Mesothelial cell of epicardium (in vitro differentiated cells): ENCODE measurements around the gene NPC1. TPM values are rescaled to one million over a fixed set of nuclear protein-coding genes. Genes with fewer than 3 reads are reported as not detected.

Source experiments
- DNase-seq, 2 experiments: peaks; one replicate each; pipeline ENCODE4 v3.0.0; 2021; ENCODE audit warnings: low spot score in 2 of 2; ENCODE audit not compliant: unreplicated experiment in 2 of 2
- H3K27ac Mint-ChIP-seq: 2 replicates; pipeline ENCODE4 v1.8.0; 2021; ENCODE audit warnings: mixed read lengths
- H3K27me3 Mint-ChIP-seq: 2 replicates; pipeline ENCODE4 v1.8.0; 2021; ENCODE audit warnings: low read depth, mixed read lengths
- H3K36me3 Mint-ChIP-seq: 2 replicates; pipeline ENCODE4 v1.8.0; 2021; ENCODE audit warnings: mixed read lengths
- H3K4me1 Mint-ChIP-seq: 2 replicates; pipeline ENCODE4 v1.8.0; 2021; ENCODE audit warnings: mixed read lengths
- H3K4me3 Mint-ChIP-seq: 2 replicates; pipeline ENCODE4 v1.8.0; 2021; ENCODE audit warnings: mild to moderate bottlenecking, moderate library complexity, mixed read lengths
- H3K9me3 Mint-ChIP-seq: 2 replicates; pipeline ENCODE4 v1.8.0; 2021; ENCODE audit warnings: mixed read lengths
- CTCF ChIP-seq: fragments of 200-600 bp; sonication (generic); IDR thresholded peaks from one replicate; pipeline ENCODE4 v1.5.0; 2021; ENCODE audit warnings: antibody characterized with exemption; ENCODE audit not compliant: unreplicated experiment
- total RNA-seq: library from RNA; stranded (reverse); gene quantifications from 3 replicates; pipeline ENCODE4 v1.2.1, GENCODE V29; 2021

NPC1 gene
- total RNA-seq, 1 donor from 2014 or later, result 39.9 TPM

- no peaks in the 10 kb centered on the region for H3K9me3 Mint-ChIP-seq
- peak overlapping the region; percentile 27 for H3K27ac Mint-ChIP-seq
- H3K36me3 Mint-ChIP-seq, result peaks cover 2% of the 10 kb centered on the region
- no peak for TF ChIP-seq CTCF
- no peaks in the 10 kb centered on the region for H3K27me3 Mint-ChIP-seq
- no peak for DNase-seq
- peaks cover 21% of the 10 kb centered on the region for H3K4me1 Mint-ChIP-seq
- peak overlapping the region; percentile 86 for H3K4me3 Mint-ChIP-seq
These were observed 82.4 kb downstream of the NPC1 start for GRCh38 chr18:23503963-23504344.

- Mint-ChIP-seq H3K4me3 (peak within 1 kb of the TSS; percentile 86), H3K4me1 (peaks cover 21% of the 10 kb centered on the region), H3K9me3 (no peaks in the 10 kb centered on the region), H3K27ac (peak within 1 kb of the TSS; percentile 88), H3K36me3 (no peaks in the 10 kb centered on the region), H3K27me3 (no peaks in the 10 kb centered on the region)
- TF ChIP-seq CTCF, result no peak
- DNase-seq, result peak; percentile 96 to 98
These were observed 83.0 kb downstream of the NPC1 start, which contains the start of gene RMC1 for GRCh38 chr18:23503038-23503962. Gene RMC1 (plus strand): TSS chr18:23503511. CDS start chr18:23503619, 108 bp downstream.

- Mint-ChIP-seq H3K9me3 (no peaks in the 10 kb centered on the region), H3K27me3 (no peaks in the 10 kb centered on the region), H3K36me3 (no peaks in the 10 kb centered on the region), H3K27ac (peak overlapping the region; percentile 88), H3K4me1 (peaks cover 21% of the 10 kb centered on the region), H3K4me3 (peak overlapping the region; percentile 86)
- no peak for DNase-seq
- TF ChIP-seq CTCF, result no peak
These were observed 83.7 kb downstream of the NPC1 start for GRCh38 chr18:23502516-23503037.

GRCh38 chr18:23501626-23502025 is 84.7 kb downstream of the NPC1 start:
- TF ChIP-seq CTCF, result no peak
- H3K4me3 Mint-ChIP-seq, result no peak overlapping the region
- H3K4me1 Mint-ChIP-seq, result peaks cover 21% of the 10 kb centered on the region
- H3K9me3 Mint-ChIP-seq, result no peaks in the 10 kb centered on the region
- H3K27ac Mint-ChIP-seq, result no peak overlapping the region
- H3K36me3 Mint-ChIP-seq, result no peaks in the 10 kb centered on the region
- no peak for DNase-seq
- no peaks in the 10 kb centered on the region for H3K27me3 Mint-ChIP-seq

- Mint-ChIP-seq H3K27ac (no peak overlapping the region), H3K9me3 (no peaks in the 10 kb centered on the region), H3K4me3 (no peak overlapping the region), H3K4me1 (peaks cover 15% of the 10 kb centered on the region), H3K36me3 (no peaks in the 10 kb centered on the region), H3K27me3 (no peaks in the 10 kb centered on the region)
- TF ChIP-seq CTCF, result no peak
- DNase-seq, result no peak
These were observed 87.0 kb downstream of the NPC1 start for GRCh38 chr18:23499291-23499781.
